CD1c-positive myeloid dendritic cell (primary cell): ENCODE measurements around the gene GUCA1C.

Experiments used
- DNase-seq: peaks from one replicate; pipeline ENCODE4 v3.0.0-alpha.2; 2016; ENCODE audit errors: extremely low spot score

GUCA1C gene

GRCh38 chr3:108909799-108910198, 43.9 kb downstream of the GUCA1C start:
- DNase-seq = no peak

- DNase-seq = no peak
Observed at GRCh38 chr3:108907194-108907593, 46.5 kb downstream of the GUCA1C start.

- no peak for DNase-seq
Observed at GRCh38 chr3:108899530-108899929, 54.1 kb downstream of the GUCA1C start.

- DNase-seq = no peak
Observed at GRCh38 chr3:108897883-108898282, 55.8 kb downstream of the GUCA1C start.

- DNase-seq = no peak
Observed at GRCh38 chr3:108894981-108895380, 58.7 kb downstream of the GUCA1C start.

- DNase-seq = no peak
Observed at GRCh38 chr3:108891833-108892232, 61.8 kb downstream of the GUCA1C start.

GRCh38 chr3:108887777-108888176, 65.9 kb downstream of the GUCA1C start:
- no peak for DNase-seq

- no peak for DNase-seq
Observed at GRCh38 chr3:108887121-108887520, 66.6 kb downstream of the GUCA1C start.

GRCh38 chr3:108883373-108883772, 70.3 kb downstream of the GUCA1C start:
- no peak for DNase-seq

GRCh38 chr3:108882762-108883161, 70.9 kb downstream of the GUCA1C start:
- DNase-seq = no peak

GRCh38 chr3:108879915-108880314, 73.8 kb downstream of the GUCA1C start:
- no peak for DNase-seq

- no peak for DNase-seq
Observed at GRCh38 chr3:108877901-108878300, 75.8 kb downstream of the GUCA1C start.

- no peak for DNase-seq
Observed at GRCh38 chr3:108863799-108864135, 89.9 kb downstream of the GUCA1C start.

GRCh38 chr3:108862865-108863798, 90.5 kb downstream of the GUCA1C start:
- no peak for DNase-seq

- no peak for DNase-seq
Observed at GRCh38 chr3:108861401-108861800, 92.3 kb downstream of the GUCA1C start.
